ENCODE measurements around the gene RHOJ.

RHOJ gene

DNA sequence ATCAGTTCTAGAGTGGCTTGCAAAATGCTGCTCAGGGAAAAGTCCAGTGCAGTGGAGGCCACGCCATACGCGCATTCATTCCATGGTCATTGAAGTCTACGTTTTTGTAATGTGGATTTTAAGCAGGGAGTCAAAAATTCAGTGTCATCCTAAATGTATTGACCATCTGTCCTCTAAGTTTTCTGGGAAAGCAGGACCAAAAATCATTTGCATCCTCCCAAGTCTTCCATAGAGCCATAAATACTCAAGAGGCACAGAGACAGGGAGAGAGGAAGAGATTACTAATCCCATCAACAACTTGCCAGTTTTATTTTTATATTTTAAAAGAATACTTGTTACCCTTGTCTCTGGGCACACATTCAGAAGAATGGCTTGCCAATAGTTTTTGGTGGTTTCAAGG is 36.9 kb downstream of the RHOJ start:
- TF ChIP-seq ZFX (IDR thresholded peaks at IDR 0.05), result no peak
- TF ChIP-seq, protein P1, sequence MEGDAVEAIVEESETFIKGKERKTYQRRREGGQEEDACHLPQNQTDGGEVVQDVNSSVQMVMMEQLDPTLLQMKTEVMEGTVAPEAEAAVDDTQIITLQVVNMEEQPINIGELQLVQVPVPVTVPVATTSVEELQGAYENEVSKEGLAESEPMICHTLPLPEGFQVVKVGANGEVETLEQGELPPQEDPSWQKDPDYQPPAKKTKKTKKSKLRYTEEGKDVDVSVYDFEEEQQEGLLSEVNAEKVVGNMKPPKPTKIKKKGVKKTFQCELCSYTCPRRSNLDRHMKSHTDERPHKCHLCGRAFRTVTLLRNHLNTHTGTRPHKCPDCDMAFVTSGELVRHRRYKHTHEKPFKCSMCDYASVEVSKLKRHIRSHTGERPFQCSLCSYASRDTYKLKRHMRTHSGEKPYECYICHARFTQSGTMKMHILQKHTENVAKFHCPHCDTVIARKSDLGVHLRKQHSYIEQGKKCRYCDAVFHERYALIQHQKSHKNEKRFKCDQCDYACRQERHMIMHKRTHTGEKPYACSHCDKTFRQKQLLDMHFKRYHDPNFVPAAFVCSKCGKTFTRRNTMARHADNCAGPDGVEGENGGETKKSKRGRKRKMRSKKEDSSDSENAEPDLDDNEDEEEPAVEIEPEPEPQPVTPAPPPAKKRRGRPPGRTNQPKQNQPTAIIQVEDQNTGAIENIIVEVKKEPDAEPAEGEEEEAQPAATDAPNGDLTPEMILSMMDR (conservative IDR thresholded peaks at IDR 0.05), result no peak
- no peak overlapping the region for H3K27ac ChIP-seq

DNA sequence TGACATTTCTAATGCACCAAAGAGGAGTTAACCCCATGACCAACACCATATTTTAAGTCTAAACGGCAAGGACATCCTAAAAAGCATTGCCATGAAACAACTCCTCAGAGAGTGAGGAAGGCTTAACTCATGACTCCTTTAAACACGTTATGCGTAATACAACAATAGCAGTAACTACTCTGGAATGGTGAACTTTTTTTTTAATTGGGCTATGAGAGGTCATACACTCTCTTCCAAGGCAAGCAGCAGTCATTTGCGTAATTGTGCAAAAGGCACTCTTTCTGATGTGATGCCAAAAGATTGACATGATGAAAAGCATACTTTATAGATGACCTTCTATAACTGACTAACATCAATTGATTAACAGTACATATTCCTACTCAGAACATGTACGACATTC is 39.4 kb downstream of the RHOJ start:
- TF ChIP-seq, protein P1 (conservative IDR thresholded peaks at IDR 0.05), result no peak
- TF ChIP-seq ZFX (IDR thresholded peaks at IDR 0.05), result no peak
- no peak overlapping the region for H3K27ac ChIP-seq

DNA sequence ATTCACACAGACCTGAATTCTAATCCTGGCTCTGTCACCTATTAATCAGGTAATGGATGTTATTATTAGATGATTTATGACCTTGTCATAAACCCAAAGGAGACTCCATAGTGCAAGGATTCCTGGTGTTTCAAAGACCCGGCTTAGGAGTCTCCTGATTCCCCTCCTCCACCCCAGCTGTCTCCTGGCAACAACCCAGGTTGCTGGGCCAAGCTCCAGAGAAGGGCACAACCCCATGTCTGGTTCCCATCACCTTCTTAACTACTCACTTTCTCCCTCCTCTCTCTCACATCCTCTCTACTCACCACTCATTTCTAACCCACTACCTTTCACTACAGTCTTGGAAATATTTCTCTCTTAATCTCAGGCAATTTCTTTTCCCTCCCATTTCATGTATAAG is 41.6 kb downstream of the RHOJ start:
- no peak overlapping the region for H3K27ac ChIP-seq
- TF ChIP-seq, protein P1 (conservative IDR thresholded peaks at IDR 0.05), result no peak
- no peak for TF ChIP-seq ZFX (IDR thresholded peaks at IDR 0.05)

DNA sequence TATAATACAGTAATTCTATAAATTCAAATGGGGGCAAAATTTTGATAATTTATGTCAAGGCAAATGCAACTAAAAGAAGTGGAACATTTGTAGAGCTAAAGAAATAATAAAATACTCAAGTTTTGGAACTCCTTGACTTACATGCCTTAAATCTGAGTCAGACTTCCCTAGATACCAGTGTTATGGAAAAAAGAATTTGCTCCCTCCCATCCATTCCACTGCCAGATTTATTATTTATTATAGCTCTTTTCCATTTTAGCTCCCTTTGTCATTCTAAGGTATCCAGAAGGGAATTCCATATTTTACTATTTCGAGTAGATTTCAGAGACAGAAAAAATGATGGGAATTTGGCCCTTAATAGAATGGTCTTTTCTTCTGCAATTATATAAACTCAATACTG is 44.0 kb downstream of the RHOJ start:
- TF ChIP-seq, protein P1 (conservative IDR thresholded peaks at IDR 0.05), result no peak
- no peak for TF ChIP-seq ZFX (IDR thresholded peaks at IDR 0.05)
- no peak overlapping the region for H3K27ac ChIP-seq

DNA sequence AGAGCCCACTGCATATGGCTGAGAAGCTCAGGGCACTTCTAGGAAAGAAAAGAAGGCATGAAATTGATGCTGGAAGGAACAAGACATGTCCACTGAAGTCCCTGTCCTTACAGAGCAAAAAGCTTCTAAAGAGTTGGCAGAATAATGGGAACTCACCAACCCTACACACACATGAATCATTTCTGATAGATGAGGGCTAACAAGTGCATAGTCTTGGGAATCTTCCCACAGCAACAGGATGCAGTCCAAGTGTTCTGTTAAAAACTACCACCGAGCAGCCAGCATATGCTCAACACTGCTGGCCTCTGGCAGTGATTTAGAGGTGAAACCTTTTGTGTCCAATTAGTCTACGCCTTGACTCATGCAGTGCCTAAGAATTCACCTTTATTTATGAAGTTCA is 44.8 kb downstream of the RHOJ start:
- H3K27ac ChIP-seq, result no peak overlapping the region
- no peak for TF ChIP-seq ZFX (IDR thresholded peaks at IDR 0.05)
- TF ChIP-seq, protein P1 (conservative IDR thresholded peaks at IDR 0.05), result no peak

DNA sequence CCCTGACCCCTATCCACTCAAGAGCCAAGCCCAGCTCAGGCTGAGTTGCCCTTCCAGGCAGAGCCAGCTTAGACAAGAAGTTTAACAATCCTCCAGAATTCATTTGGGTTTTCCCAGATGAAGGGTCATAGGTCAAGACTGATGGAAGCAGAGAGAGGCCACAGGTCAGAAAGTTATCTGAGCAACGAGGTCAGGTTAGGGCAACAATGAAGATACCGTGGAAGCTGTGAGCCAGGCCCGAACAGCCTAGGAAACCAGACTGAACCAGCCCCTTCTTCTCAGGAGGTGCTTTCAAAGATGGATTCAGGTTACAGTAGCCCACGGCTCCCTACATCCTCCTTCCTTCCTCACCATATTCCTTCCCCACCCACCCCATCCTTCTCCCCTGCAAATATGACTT is 53.1 kb downstream of the RHOJ start:
- no peak overlapping the region for H3K27ac ChIP-seq
- TF ChIP-seq, protein P1 (conservative IDR thresholded peaks at IDR 0.05), result no peak
- no peak for TF ChIP-seq ZFX (IDR thresholded peaks at IDR 0.05)

DNA sequence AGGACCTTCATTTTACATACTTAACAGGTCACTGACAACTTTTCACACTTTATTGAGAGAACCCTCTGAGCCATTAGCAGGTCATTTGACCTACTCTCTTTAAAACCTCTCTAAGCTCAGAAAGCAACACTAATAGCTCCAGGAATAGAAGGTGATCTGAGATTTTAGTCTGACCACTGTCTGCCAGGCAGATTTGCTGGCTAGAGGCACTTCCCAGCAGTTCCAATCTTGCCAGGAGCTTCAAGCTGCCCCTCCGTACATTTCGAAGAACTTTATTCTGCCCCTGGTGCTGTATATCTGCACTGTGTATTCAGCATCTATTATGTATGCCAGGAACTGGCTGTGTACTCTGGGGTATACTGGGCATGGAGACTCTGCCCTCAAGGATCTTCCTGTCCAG is 58.2 kb downstream of the RHOJ start:
- TF ChIP-seq, protein P1 (conservative IDR thresholded peaks at IDR 0.05), result no peak
- TF ChIP-seq ZFX (IDR thresholded peaks at IDR 0.05), result no peak
- no peak overlapping the region for H3K27ac ChIP-seq

Data from C4-2B (cell line).